SK-N-MC (cell line): ENCODE results near the gene ANKUB1.

Experiments
- DNase-seq: peaks from one replicate; pipeline ENCODE4 v3.0.0-alpha.2; 2011; ENCODE audit warnings: low read depth, low spot score
- H3K27ac ChIP-seq: fragments of 200-600 bp; sonication (generic); 2 replicates; pipeline ENCODE4 v1.5.1; 2016; ENCODE audit warnings: mixed run types
- H3K36me3 ChIP-seq: fragments of 200-600 bp; sonication (generic); 2 replicates; pipeline ENCODE4 v1.6.1; 2017; ENCODE audit warnings: antibody characterized with exemption, low read length, mixed read lengths; ENCODE audit not compliant: insufficient read depth
- H3K4me3 ChIP-seq: fragments of 200-600 bp; sonication (generic); 2 replicates; pipeline ENCODE4 v1.5.1; 2016
- H3K9ac ChIP-seq: fragments of 200-600 bp; sonication (generic); 2 replicates; pipeline ENCODE4 v1.8.0; 2017; ENCODE audit warnings: mixed run types, mixed read lengths; ENCODE audit not compliant: insufficient read length
- H3K9me3 ChIP-seq: fragments of 200-600 bp; sonication (generic); 2 replicates; pipeline ENCODE4 v1.6.1; 2017; ENCODE audit warnings: low read depth, mild to moderate bottlenecking, antibody characterized with exemption, low read length, moderate library complexity, mixed read lengths
- EZH2 ChIP-seq: fragments of 200-600 bp; sonication (generic); IDR thresholded peaks from one replicate; pipeline ENCODE4 v1.6.1; 2017; ENCODE audit warnings: antibody characterized with exemption
- FOXP2 ChIP-seq: optimal IDR thresholded peaks from 2 replicates; pipeline ENCODE3; 2011; ENCODE audit warnings: mild to moderate bottlenecking, moderate library complexity; ENCODE audit not compliant: insufficient read depth; ENCODE audit errors: extremely low read length, control extremely low read depth
- POLR2AphosphoS5 ChIP-seq: IDR thresholded peaks from 2 replicates; pipeline ENCODE4 v1.6.1; 2012; ENCODE audit warnings: mild to moderate bottlenecking, low read depth, low read length, borderline replicate concordance

The ANKUB1 gene

DNA sequence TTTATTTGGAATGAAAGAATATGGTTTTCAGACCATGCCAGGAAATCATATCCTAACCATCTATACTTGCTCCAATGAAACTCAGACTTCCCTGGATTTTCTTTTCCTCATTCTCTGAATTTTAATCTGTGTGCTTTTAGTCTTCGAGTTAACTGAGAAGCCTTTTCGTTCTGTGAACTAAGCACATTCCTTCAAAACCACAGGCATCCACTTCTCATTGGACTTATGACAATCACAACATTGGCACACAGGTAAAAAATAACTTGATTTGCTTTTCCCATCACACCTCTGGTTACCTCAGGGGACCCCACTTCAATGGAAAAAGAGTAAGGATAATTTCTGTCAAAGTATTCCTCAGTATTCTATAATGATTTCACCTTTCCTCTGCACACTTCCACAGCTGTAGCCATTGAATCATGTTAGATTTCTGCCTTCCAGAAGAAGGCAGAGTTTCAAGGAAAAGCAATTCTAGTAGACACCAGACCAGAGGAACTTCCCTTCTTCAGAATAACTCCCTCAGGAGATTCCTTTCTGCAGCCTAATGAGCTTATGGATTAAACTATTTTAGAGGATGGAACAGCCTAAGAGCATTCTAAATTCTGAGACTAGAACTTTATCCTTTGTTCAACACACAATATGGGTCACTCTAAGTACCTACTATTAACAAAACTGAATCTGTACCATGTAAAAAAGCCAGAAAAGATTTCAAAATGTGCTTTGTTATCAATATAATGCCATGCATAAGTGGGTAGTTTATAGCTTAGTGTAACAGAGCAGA, 56.0 kb downstream of the ANKUB1 start:
- Histone ChIP-seq H3K27ac (peak overlapping the region; percentile 84), H3K9ac (peak overlapping the region; percentile 42), H3K4me3 (peak overlapping the region; percentile 54), H3K36me3 (peaks cover 28% of the 10 kb centered on the region), H3K9me3 (no peaks in the 10 kb centered on the region)
- TF ChIP-seq FOXP2 (no peak), EZH2 (no peak), POLR2AphosphoS5 (no peak)
- peak; percentile 40 for DNase-seq

DNA sequence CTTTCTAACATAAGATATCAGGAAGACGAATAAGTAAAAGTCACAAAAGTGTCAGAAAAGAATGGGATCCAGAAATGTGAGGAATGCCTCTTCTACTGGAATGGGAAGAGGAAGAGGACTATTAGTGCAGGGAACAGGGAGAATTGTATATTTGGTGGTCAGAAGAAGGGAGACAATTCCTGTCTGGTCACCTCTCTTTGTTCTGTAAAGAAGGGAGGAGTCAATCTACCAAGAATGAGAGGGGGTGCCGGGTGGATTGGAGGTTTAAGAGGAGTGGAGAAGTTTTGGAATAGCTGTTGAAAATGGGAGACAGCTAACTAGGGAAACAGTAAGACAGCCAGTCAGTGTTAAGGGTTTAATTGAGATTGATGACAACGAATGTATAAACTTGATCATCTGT, 60.1 kb downstream of the ANKUB1 start:
- Histone ChIP-seq H3K9me3 (no peaks in the 10 kb centered on the region), H3K36me3 (no peaks in the 10 kb centered on the region), H3K9ac (no peak overlapping the region), H3K4me3 (no peak overlapping the region), H3K27ac (no peak overlapping the region)
- TF ChIP-seq FOXP2 (no peak), EZH2 (no peak), POLR2AphosphoS5 (no peak)
- no peak for DNase-seq

DNA sequence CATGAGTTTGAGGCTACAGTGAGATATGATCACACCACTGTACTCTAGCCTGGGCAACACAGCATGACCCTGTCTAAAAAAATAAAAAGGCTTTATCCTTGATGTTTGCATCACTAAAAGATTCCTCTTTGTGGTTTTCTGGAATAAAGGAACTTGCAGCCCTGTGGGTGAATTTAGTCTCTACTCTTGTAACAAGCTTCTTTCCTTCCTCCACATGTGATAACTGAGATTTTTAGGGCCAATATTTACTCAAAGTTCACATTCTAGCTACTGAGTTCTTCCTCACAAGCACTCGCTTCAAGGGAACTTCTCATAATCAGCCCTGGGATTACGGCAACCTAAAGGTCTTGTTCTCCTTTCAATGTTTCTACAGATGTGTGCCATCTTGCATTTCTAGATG, 64.7 kb downstream of the ANKUB1 start:
- Histone ChIP-seq H3K4me3 (no peak overlapping the region), H3K27ac (no peak overlapping the region), H3K36me3 (no peaks in the 10 kb centered on the region), H3K9ac (no peak overlapping the region), H3K9me3 (no peaks in the 10 kb centered on the region)
- TF ChIP-seq EZH2 = no peak
- DNase-seq = no peak

DNA sequence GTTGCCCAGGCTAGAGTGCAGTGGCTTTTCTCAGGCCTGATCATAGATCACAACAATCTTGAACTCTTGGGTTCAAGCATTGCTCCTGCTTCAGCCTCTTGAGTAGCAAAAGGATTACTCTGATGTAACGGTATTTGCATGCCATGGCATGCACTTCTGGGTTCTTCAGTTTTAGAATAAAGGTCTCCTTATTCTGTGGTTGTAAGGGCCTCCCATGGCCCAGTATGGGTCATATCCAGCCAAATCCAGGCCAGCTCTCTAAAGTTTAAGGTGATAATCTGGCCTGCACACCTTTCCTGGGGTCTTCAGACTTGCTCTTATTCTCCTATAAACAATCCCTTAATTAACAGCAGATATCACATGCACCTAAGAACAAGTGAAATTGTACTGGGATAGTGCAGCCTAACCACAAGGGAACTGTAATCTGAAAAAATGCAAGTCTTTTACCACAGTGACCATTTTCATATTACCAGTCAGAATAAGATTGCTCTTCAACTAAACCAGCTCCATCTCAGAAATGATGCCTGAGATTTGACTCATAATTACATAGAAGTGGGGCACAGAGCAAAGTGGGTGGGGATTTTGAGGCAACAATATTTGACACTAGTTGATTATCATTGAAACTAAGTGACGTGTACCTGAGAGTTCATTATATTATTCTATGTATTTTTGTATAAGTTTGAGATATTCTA, 65.5 kb downstream of the ANKUB1 start:
- peaks cover under 1% of the 10 kb centered on the region; the same call in 1 of the 2 replicates for H3K9me3 ChIP-seq
- TF ChIP-seq POLR2AphosphoS5 (no peak), EZH2 (no peak), FOXP2 (no peak)
- no peak overlapping the region for H3K27ac ChIP-seq
- no peak overlapping the region for H3K9ac ChIP-seq
- H3K4me3 ChIP-seq = no peak overlapping the region
- no peak for DNase-seq
- no peaks in the 10 kb centered on the region for H3K36me3 ChIP-seq

DNA sequence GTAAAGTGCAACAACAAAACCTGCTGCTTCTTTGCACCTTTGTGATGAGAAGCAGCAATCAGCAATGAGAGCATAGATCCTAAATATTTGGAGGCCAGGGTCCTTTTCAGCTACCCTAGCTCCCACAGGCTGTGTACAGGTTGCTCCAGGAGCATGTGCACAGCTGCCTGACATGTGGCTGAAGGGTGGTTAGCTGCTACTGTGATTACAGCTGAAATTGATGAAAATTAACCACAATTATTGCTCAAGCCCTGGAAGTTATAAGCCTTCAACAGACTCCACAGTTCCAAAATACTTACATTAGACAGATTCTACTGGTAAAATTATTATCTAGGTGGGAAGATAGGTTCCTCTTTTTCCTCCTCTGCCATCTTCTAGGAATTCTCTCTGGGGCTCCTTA, 68.6 kb downstream of the ANKUB1 start:
- H3K9ac ChIP-seq = no peak overlapping the region
- DNase-seq = no peak
- no peaks in the 10 kb centered on the region for H3K36me3 ChIP-seq
- TF ChIP-seq EZH2 (no peak), FOXP2 (no peak), POLR2AphosphoS5 (no peak)
- H3K4me3 ChIP-seq = no peak overlapping the region
- no peak overlapping the region for H3K27ac ChIP-seq
- H3K9me3 ChIP-seq = peaks cover 10% of the 10 kb centered on the region; the same call in 1 of the 2 replicates

DNA sequence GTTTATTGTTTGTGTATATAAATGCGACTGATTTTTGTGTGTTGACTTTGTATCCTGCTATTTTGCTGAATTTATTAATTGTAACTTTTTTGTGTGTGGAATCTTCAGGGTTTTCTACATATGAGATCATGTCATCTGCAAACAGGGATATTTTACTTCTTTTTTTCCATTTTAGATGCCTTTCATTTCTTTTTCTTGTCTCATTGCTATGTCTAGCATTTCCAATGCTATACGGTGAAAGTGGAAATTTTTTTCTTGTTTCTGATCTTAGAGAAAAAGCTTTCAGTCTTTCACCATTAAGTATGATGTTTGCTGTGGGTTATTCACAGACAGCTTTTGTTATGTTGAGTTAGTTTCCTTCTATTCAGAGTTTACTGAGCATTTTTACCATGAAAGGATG, 71.4 kb downstream of the ANKUB1 start:
- peaks cover 10% of the 10 kb centered on the region; the same call in 1 of the 2 replicates for H3K9me3 ChIP-seq
- no peak overlapping the region for H3K9ac ChIP-seq
- TF ChIP-seq FOXP2 = no peak
- TF ChIP-seq EZH2 = no peak
- no peak for TF ChIP-seq POLR2AphosphoS5
- H3K4me3 ChIP-seq = no peak overlapping the region
- H3K27ac ChIP-seq = no peak overlapping the region
- no peak for DNase-seq
- H3K36me3 ChIP-seq = no peaks in the 10 kb centered on the region

DNA sequence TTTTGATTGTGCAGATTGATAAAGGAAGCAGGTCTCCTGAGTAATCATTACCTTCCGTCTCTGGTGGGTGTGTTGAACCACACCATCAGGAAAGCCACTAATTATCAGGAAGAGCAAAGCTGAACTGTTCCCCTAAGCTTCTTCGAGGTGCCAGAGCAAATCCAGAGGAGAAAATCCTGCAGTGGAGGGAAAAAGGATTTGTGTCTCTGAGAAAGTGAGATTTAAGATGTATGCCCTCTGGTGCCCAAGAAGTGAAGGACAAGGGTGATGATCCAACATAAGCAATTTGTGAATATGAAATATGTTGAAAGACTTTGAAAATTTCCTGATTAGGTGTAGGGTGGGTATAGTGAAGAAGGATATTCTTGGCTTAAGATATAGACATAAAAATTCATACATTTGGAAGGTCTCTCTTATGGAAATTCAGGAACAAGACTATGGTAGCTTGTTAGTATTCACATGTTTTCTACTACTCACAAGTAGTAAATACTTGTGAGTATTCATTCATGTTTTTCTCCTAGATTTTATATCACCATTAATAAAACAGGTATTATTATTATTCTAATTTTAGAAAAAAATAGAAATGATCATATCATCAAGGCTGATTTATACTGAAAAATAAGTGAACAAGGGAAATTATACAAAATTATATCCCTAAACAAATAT, 74.8 kb downstream of the ANKUB1 start:
- Histone ChIP-seq H3K9ac (peak overlapping the region; percentile 5), H3K4me3 (no peak overlapping the region), H3K9me3 (peaks cover 10% of the 10 kb centered on the region; the same call in 1 of the 2 replicates), H3K36me3 (no peaks in the 10 kb centered on the region), H3K27ac (no peak overlapping the region)
- TF ChIP-seq POLR2AphosphoS5 (no peak), EZH2 (no peak), FOXP2 (no peak)
- DNase-seq = peak; percentile 87

DNA sequence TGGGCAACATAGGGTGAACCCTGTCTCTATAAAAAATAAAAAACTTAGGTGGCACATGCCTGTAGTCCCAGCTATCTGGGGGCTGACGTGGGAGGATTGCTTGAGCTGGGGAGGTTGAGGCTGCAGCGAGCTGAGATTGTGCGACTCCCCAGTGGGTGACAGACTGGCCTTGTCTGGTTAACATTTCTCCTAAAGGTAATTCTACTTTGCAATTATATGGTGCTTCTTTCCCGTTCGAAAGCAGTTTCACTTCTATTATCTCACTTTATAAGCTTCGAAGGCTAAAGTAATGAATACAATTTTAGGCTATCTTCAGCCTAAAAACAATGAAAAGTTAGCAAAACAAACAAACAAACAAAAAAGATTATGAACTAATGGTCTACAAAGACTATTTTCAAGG, 75.4 kb downstream of the ANKUB1 start:
- DNase-seq = no peak
- Histone ChIP-seq H3K9me3 (peaks cover 10% of the 10 kb centered on the region; the same call in 1 of the 2 replicates), H3K36me3 (no peaks in the 10 kb centered on the region), H3K27ac (no peak overlapping the region), H3K4me3 (no peak overlapping the region), H3K9ac (peak overlapping the region; percentile 5)
- TF ChIP-seq EZH2 (no peak), POLR2AphosphoS5 (no peak), FOXP2 (no peak)

DNA sequence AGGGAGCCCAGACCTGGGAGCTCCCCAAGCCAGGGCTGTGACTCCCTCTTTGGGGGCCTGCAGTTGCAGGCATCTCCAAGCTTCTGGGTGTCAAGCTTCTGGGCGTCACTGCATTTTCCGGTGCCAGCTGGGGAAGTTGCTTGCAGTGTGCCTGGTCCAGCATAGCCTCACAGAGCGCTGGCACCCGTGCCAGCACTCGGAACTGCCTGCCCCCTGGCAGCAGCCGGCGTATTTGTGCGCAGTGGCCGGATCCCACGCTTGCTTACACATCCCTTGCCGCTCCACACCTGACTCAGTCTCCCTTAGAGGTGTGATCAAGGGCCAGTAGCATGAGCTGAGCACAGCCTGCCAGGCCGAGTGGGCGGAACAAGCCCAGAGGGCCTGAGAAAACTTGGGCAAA, 77.1 kb downstream of the ANKUB1 start:
- Histone ChIP-seq H3K4me3 (no peak overlapping the region), H3K27ac (no peak overlapping the region), H3K9me3 (no peaks in the 10 kb centered on the region), H3K36me3 (no peaks in the 10 kb centered on the region), H3K9ac (no peak overlapping the region)
- DNase-seq = no peak
- TF ChIP-seq POLR2AphosphoS5 = no peak
- no peak for TF ChIP-seq EZH2
- no peak for TF ChIP-seq FOXP2
